ENCODE measurements around the gene WNT7B. TPM values are rescaled to one million over a fixed set of nuclear protein-coding genes. Genes with fewer than 3 reads are reported as not detected.

WNT7B gene
- polyA plus RNA-seq, 1 of the 3 experiments (the other 2 are of a cell fraction), result 0.13 TPM

DNA sequence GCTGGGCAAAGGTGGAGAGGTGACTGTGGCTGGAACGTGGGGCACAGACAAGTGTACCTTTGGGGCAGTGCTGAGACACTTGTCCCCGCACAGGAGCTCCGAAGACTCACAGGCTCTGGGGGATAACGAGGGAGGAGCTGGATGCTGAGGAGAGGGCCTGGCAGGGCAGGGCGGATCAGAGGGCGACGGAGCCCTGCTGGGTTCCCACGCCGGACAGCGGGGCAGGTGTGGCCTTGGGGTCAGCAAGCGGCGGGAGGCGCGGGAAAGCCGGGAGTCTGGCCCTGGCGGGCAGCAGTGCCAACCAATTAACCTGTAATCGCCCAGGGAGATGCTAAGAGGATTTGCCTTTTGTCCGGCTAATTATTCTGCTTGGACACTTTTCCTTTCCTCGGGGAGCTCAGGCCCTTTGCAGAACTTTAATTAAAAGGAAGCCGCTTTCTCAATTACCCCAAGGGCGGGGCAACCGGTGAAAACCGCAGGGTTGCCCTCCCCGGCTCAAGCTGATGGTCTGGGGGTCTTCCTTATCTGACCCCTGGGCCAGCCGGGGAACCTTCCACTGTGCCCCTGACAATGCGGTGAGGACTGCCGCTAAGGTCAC lies 71.5 kb downstream of the WNT7B start:
- Histone ChIP-seq H3K9me2 (no peaks in the 10 kb centered on the region), H3K4me3 (ENCODE audit: low read depth in 2 of 2, low read length in 1 of 2) (no peak overlapping the region), H3K27me3 (ENCODE audit: insufficient read depth) (no peaks in the 10 kb centered on the region; the same call in 1 of the 2 replicates), H3K79me2 (ENCODE audit: insufficient read depth) (no peaks in the 10 kb centered on the region), H3K9ac (no peak overlapping the region), H3K27ac (ENCODE audit: low read depth in 2 of 2, low read length in 1 of 2) (no peak overlapping the region), H3K9me3 (no peaks in the 10 kb centered on the region), H3K4me1 (ENCODE audit: control insufficient read depth in 1 of 2, insufficient read depth in 2 of 2, low read depth in 1 of 2, low read length in 1 of 2) (no peaks in the 10 kb centered on the region; a peak in 1 of 4 replicates), H3F3A (replicated peaks; ENCODE audit: insufficient read depth) (no peaks in the 10 kb centered on the region), H4K20me1 (ENCODE audit: insufficient read depth) (no peaks in the 10 kb centered on the region), H3K4me2 (no peak overlapping the region), H3K36me3 (replicated peaks in 1 of 2; ENCODE audit: control insufficient read depth in 1 of 2, insufficient read depth in 2 of 2, low read length in 1 of 2) (no peaks in the 10 kb centered on the region), H2AFZ (ENCODE audit: low read depth) (no peak overlapping the region)
- CTCF ChIA-PET, result no interaction called here
- TF ChIP-seq SIN3A (IDR thresholded peaks at IDR 0.05; ENCODE audit: borderline replicate concordance, low read depth, low read length), result no peak
- no peak for DNase-seq
- POLR2A ChIA-PET, result no interaction called here
- 78% methylated on average over 24 of the region's 27 CpGs for WGBS (ENCODE audit: low lambda C conversion rate)

DNA sequence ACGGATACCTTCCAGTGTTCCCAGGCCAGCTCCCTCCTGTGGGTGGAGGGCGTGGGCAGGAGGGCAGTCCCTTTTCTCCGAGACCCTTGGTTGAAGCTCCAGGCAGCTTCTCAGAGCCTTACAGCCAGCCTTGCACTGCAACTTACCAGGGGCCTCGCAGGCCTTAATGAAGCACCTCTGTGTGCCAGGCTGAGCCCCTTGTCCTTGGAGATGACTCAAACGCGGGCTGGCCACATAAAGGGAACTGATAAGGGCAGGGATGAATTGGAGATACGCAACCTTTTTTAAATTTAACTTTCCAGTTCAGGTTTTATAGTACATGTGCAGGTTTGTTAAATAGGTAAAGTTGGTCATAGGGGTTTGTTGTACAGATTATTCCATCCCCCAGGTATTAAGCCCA lies 72.7 kb downstream of the WNT7B start:
- ChIA-PET CTCF (interaction anchor here (1.4 kb wide), 1 partner anchor 326 kb away, joined by 6 read pairs; no protein-coding TSS in a partner anchor), POLR2A (no interaction called here)
- Histone ChIP-seq H3K27ac (ENCODE audit: low read depth in 2 of 2, low read length in 1 of 2) (no peak overlapping the region), H2AFZ (ENCODE audit: low read depth) (no peak overlapping the region), H3F3A (replicated peaks; ENCODE audit: insufficient read depth) (no peaks in the 10 kb centered on the region), H3K36me3 (replicated peaks in 1 of 2; ENCODE audit: control insufficient read depth in 1 of 2, insufficient read depth in 2 of 2, low read length in 1 of 2) (no peaks in the 10 kb centered on the region), H3K27me3 (ENCODE audit: insufficient read depth) (no peaks in the 10 kb centered on the region; the same call in 1 of the 2 replicates), H3K4me3 (ENCODE audit: low read depth in 2 of 2, low read length in 1 of 2) (no peak overlapping the region), H3K9me3 (no peaks in the 10 kb centered on the region), H4K20me1 (ENCODE audit: insufficient read depth) (no peaks in the 10 kb centered on the region), H3K4me2 (no peak overlapping the region), H3K9ac (no peak overlapping the region), H3K9me2 (no peaks in the 10 kb centered on the region), H3K79me2 (ENCODE audit: insufficient read depth) (no peaks in the 10 kb centered on the region), H3K4me1 (ENCODE audit: control insufficient read depth in 1 of 2, insufficient read depth in 2 of 2, low read depth in 1 of 2, low read length in 1 of 2) (no peaks in the 10 kb centered on the region; a peak in 1 of 4 replicates)
- TF ChIP-seq NRF1 (IDR thresholded peaks at IDR 0.05; ENCODE audit: low read depth, low read length) (no peak), GATA2 (CRISPR knock-in tag; IDR thresholded peaks at IDR 0.05) (no peak), GABPA (IDR thresholded peaks at IDR 0.05; ENCODE audit: low read depth) (no peak), RAD21 (IDR thresholded peaks at IDR 0.05; ENCODE audit: low read length) (no peak), NFIC (IDR thresholded peaks at IDR 0.05; ENCODE audit: borderline replicate concordance) (no peak), MEF2A (IDR thresholded peaks at IDR 0.05; ENCODE audit: borderline replicate concordance, low read depth) (no peak), RFX5 (IDR thresholded peaks at IDR 0.05; ENCODE audit: low read length) (no peak), EP300 (IDR thresholded peaks at IDR 0.05; ENCODE audit: borderline replicate concordance in 1 of 2, low read depth in 1 of 2, low read length in 1 of 2) (no peak), TCF12 (IDR thresholded peaks at IDR 0.05) (no peak), ELF1 (IDR thresholded peaks at IDR 0.05) (no peak), RCOR1 (IDR thresholded peaks at IDR 0.05; ENCODE audit: low read length) (no peak)
- TF ChIP-seq, protein P1, sequence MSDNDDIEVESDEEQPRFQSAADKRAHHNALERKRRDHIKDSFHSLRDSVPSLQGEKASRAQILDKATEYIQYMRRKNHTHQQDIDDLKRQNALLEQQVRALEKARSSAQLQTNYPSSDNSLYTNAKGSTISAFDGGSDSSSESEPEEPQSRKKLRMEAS (IDR thresholded peaks at IDR 0.05; ENCODE audit: low read depth), result no peak
- TF ChIP-seq, protein P2, sequence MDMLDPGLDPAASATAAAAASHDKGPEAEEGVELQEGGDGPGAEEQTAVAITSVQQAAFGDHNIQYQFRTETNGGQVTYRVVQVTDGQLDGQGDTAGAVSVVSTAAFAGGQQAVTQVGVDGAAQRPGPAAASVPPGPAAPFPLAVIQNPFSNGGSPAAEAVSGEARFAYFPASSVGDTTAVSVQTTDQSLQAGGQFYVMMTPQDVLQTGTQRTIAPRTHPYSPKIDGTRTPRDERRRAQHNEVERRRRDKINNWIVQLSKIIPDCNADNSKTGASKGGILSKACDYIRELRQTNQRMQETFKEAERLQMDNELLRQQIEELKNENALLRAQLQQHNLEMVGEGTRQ (IDR thresholded peaks at IDR 0.05; ENCODE audit: borderline replicate concordance, low read depth, low read length), result no peak
- TF ChIP-seq, protein P3, sequence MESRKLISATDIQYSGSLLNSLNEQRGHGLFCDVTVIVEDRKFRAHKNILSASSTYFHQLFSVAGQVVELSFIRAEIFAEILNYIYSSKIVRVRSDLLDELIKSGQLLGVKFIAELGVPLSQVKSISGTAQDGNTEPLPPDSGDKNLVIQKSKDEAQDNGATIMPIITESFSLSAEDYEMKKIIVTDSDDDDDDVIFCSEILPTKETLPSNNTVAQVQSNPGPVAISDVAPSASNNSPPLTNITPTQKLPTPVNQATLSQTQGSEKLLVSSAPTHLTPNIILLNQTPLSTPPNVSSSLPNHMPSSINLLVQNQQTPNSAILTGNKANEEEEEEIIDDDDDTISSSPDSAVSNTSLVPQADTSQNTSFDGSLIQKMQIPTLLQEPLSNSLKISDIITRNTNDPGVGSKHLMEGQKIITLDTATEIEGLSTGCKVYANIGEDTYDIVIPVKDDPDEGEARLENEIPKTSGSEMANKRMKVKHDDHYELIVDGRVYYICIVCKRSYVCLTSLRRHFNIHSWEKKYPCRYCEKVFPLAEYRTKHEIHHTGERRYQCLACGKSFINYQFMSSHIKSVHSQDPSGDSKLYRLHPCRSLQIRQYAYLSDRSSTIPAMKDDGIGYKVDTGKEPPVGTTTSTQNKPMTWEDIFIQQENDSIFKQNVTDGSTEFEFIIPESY (IDR thresholded peaks at IDR 0.05; ENCODE audit: borderline replicate concordance, low read depth), result no peak
- TF ChIP-seq, protein P4, sequence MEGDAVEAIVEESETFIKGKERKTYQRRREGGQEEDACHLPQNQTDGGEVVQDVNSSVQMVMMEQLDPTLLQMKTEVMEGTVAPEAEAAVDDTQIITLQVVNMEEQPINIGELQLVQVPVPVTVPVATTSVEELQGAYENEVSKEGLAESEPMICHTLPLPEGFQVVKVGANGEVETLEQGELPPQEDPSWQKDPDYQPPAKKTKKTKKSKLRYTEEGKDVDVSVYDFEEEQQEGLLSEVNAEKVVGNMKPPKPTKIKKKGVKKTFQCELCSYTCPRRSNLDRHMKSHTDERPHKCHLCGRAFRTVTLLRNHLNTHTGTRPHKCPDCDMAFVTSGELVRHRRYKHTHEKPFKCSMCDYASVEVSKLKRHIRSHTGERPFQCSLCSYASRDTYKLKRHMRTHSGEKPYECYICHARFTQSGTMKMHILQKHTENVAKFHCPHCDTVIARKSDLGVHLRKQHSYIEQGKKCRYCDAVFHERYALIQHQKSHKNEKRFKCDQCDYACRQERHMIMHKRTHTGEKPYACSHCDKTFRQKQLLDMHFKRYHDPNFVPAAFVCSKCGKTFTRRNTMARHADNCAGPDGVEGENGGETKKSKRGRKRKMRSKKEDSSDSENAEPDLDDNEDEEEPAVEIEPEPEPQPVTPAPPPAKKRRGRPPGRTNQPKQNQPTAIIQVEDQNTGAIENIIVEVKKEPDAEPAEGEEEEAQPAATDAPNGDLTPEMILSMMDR (IDR thresholded peaks at IDR 0.05), result no peak
- TF ChIP-seq, protein P5, sequence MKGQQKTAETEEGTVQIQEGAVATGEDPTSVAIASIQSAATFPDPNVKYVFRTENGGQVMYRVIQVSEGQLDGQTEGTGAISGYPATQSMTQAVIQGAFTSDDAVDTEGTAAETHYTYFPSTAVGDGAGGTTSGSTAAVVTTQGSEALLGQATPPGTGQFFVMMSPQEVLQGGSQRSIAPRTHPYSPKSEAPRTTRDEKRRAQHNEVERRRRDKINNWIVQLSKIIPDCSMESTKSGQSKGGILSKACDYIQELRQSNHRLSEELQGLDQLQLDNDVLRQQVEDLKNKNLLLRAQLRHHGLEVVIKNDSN (IDR thresholded peaks at IDR 0.05; ENCODE audit: borderline replicate concordance, low read depth), result no peak
- TF ChIP-seq, protein P6, sequence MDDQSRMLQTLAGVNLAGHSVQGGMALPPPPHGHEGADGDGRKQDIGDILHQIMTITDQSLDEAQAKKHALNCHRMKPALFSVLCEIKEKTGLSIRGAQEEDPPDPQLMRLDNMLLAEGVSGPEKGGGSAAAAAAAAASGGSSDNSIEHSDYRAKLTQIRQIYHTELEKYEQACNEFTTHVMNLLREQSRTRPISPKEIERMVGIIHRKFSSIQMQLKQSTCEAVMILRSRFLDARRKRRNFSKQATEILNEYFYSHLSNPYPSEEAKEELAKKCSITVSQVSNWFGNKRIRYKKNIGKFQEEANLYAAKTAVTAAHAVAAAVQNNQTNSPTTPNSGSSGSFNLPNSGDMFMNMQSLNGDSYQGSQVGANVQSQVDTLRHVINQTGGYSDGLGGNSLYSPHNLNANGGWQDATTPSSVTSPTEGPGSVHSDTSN (IDR thresholded peaks at IDR 0.05), result no peak
- WGBS (ENCODE audit: low lambda C conversion rate), result 82% methylated on average over 7 of the region's 7 CpGs
- no peak for DNase-seq
